GM12878 (cell line): ENCODE results near the gene CLEC7A. TPM values are rescaled to one million over a fixed set of nuclear protein-coding genes. Genes with fewer than 3 reads are reported as not detected.

Experiments
- ATAC-seq: fragments of 200-7000 bp; cut with Tn5 transposase; 3 replicates; pipeline ENCODE4 v1.9.1; 2020; ENCODE audit warnings: mild to moderate bottlenecking, moderate library complexity
- BruUV-seq: library from RNA; stranded (reverse); fragments of 400-500 nt; replicated peaks from 2 replicates; lab custom pipeline; 2021; lab: Mats Ljungman, UMichigan
- CTCF ChIA-PET: fragments of 300-600 bp; sonication (Branson Sonifier 250); formaldehyde crosslinking; extraction: SDS; loops from one replicate; lab custom pipeline; 2021; ENCODE audit warnings: inconsistent platforms; lab: Yijun Ruan, JAX
- POLR2A ChIA-PET: fragments of 350-600 bp; formaldehyde crosslinking; extraction: SDS; loops from one replicate; lab custom pipeline; 2021; ENCODE audit warnings: inconsistent platforms; lab: Charles Lee
- RAD21 ChIA-PET: fragments of 300-600 bp; sonication (Branson Sonifier 250); formaldehyde crosslinking; loops from one replicate; lab custom pipeline; 2023; ENCODE audit warnings: antibody characterized with exemption; ENCODE audit not compliant: unreplicated experiment; lab: Charles Lee
- SMC1A ChIA-PET: fragments of 300-600 bp; sonication (Branson Sonifier 250); formaldehyde crosslinking; loops from one replicate; lab custom pipeline; 2023; ENCODE audit not compliant: unreplicated experiment, uncharacterized antibody; lab: Charles Lee
- DNase-seq: peaks from one replicate; pipeline ENCODE4 v3.0.0-alpha.2; 2011; ENCODE audit warnings: low read depth, low spot score
- FAIRE-seq: peaks from 3 replicates; lab custom pipeline; 2011; peaks lifted over from hg19 to GRCh38; lab: Jason Lieb, UNC
- H2AFZ ChIP-seq: 2 replicates; pipeline ENCODE4 v1.6.0; 2011; ENCODE audit warnings: low read depth, low read length, control low read depth; ENCODE audit not compliant: control insufficient read depth
- H3K27ac ChIP-seq: 2 replicates; pipeline ENCODE4 v1.5.1; 2011; ENCODE audit warnings: control low read depth; ENCODE audit not compliant: control insufficient read depth, insufficient read depth
- H3K27me3 ChIP-seq, 2 experiments: replicated peaks in 1 of 2; 2 replicates each; pipeline versions ENCODE4 v1.6.0 to v1.6.1; 2011; ENCODE audit warnings: low read length in 1 of 2; ENCODE audit not compliant: control insufficient read depth in 2 of 2, insufficient read depth in 2 of 2
- H3K36me3 ChIP-seq, 2 experiments: 2 replicates each; pipeline ENCODE4 v1.5.1; 2011; ENCODE audit warnings: low read length in 1 of 2; ENCODE audit not compliant: control insufficient read depth in 2 of 2, insufficient read depth in 2 of 2
- H3K4me1 ChIP-seq: 2 replicates; pipeline ENCODE4 v1.6.1; 2011; ENCODE audit warnings: mild to moderate bottlenecking, low read length, moderate library complexity, mixed read lengths; ENCODE audit not compliant: control insufficient read depth, insufficient read depth
- H3K4me2 ChIP-seq: 2 replicates; pipeline ENCODE4 v1.6.0; 2011; ENCODE audit warnings: control low read depth; ENCODE audit not compliant: control insufficient read depth, insufficient read depth
- H3K4me3 ChIP-seq: fragments of 200-600 bp; sonication (generic); 2 replicates; pipeline ENCODE4 v1.5.1; 2016
- H3K79me2 ChIP-seq: 2 replicates; pipeline ENCODE4 v1.6.0; 2011; ENCODE audit warnings: low read length; ENCODE audit not compliant: control insufficient read depth, insufficient read depth
- H3K9ac ChIP-seq: 2 replicates; pipeline ENCODE4 v1.8.0; 2011; ENCODE audit warnings: low read length, control low read depth, mixed read lengths; ENCODE audit not compliant: control insufficient read depth, insufficient read depth
- H3K9me3 ChIP-seq: replicated peaks from 3 replicates; pipeline ENCODE4 v1.5.1; 2011; ENCODE audit warnings: mild to moderate bottlenecking, low read length; ENCODE audit not compliant: control insufficient read depth, insufficient read depth
- H4K20me1 ChIP-seq: 2 replicates; pipeline ENCODE4 v1.6.0; 2011; ENCODE audit not compliant: control insufficient read depth, insufficient read depth
- CBX5 ChIP-seq: sonication (generic); IDR thresholded peaks from 2 replicates; pipeline ENCODE4 v1.6.1; 2016; ENCODE audit warnings: low read depth, moderate library complexity, mild to moderate bottlenecking, inconsistent platforms
- HDAC6 ChIP-seq: fragments of 200-600 bp; sonication (generic); IDR thresholded peaks from one replicate; pipeline ENCODE4 v1.8.0; 2017; ENCODE audit warnings: antibody characterized with exemption; ENCODE audit not compliant: unreplicated experiment
- HDGF ChIP-seq: fragments of 450-650 bp; IDR thresholded peaks from 2 replicates; pipeline ENCODE4 v1.6.1; 2016; ENCODE audit warnings: antibody characterized with exemption
- MEF2B ChIP-seq: fragments of 450-650 bp; IDR thresholded peaks from 2 replicates; pipeline ENCODE4 v1.6.1; 2018; ENCODE audit warnings: mild to moderate bottlenecking, moderate library complexity; ENCODE audit not compliant: partially characterized antibody, poor library complexity, severe bottlenecking
- NFIC ChIP-seq: IDR thresholded peaks from 2 replicates; pipeline ENCODE4 v1.6.1; 2012; ENCODE audit warnings: low read depth, mild to moderate bottlenecking, inconsistent platforms, low read length, moderate library complexity
- RBBP5 ChIP-seq: fragments of 200-600 bp; sonication (generic); conservative IDR thresholded peaks from 2 replicates; pipeline ENCODE4 v1.6.1; 2016
- RCOR1 ChIP-seq: conservative IDR thresholded peaks from 2 replicates; pipeline ENCODE4 v1.6.1; 2012; ENCODE audit warnings: low read depth, low read length, improper control_type of control experiment
- SIN3A ChIP-seq: IDR thresholded peaks from 2 replicates; pipeline ENCODE4 v1.6.1; 2012; ENCODE audit warnings: low read depth, low read length, improper control_type of control experiment
- SMAD5 ChIP-seq: IDR thresholded peaks from 2 replicates; pipeline ENCODE4 v1.6.1; 2016; ENCODE audit warnings: antibody characterized with exemption, low read depth
- SUPT20H ChIP-seq: IDR thresholded peaks from 2 replicates; pipeline ENCODE4 v1.6.1; 2011; ENCODE audit warnings: low read depth, mild to moderate bottlenecking, low read length, moderate library complexity, borderline replicate concordance; ENCODE audit not compliant: control insufficient read depth
- WRNIP1 ChIP-seq: IDR thresholded peaks from 2 replicates; pipeline ENCODE4 v1.6.1; 2011; ENCODE audit warnings: low read depth, low read length, improper control_type of control experiment, borderline replicate concordance
- ZBED1 ChIP-seq: IDR thresholded peaks from 2 replicates; pipeline ENCODE4 v1.6.1; 2016; ENCODE audit warnings: borderline replicate concordance
- ZNF274 ChIP-seq: IDR thresholded peaks from one replicate; pipeline ENCODE4 v1.8.0; 2011; ENCODE audit not compliant: insufficient read length, insufficient read depth
- ZNF622 ChIP-seq: fragments of 450-650 bp; IDR thresholded peaks from 2 replicates; pipeline ENCODE4 v1.6.1; 2017; ENCODE audit warnings: mild to moderate bottlenecking, inconsistent platforms
- WGBS: methylation state at CpG from one replicate; pipeline ENCODE4 v1.1.6; 2016; ENCODE audit warnings: low lambda C conversion rate; ENCODE audit not compliant: insufficient replicate concordance, insufficient coverage; ENCODE audit errors: missing lambda C conversion rate; 5-methylcytosine and 5-hydroxymethylcytosine counted together
- in situ Hi-C: fragments of 300-500 bp; cut with MboI; formaldehyde crosslinking; loops from 9 replicates; pipeline ENCODE4 v1.14.3; 2018; ENCODE audit warnings: mixed read lengths
- intact Hi-C: fragments of 100-400 bp; cut with micrococcal nuclease; formaldehyde crosslinking; loops from one replicate; pipeline ENCODE4 v1.14.2; 2022; ENCODE audit not compliant: unreplicated experiment
- polyA plus RNA-seq, 11 experiments: library from polyadenylated mRNA; depleted of rRNA in 4 of 11; unstranded in 6 of 11; stranded (reverse) in 5 of 11; fragments of >200 nt; fragmentation: Nextera tagmentation in 4 of 11; fragmentation: Illumina TruSeq in 1 of 11; extraction: Ambion mirVana in 4 of 11; extraction: Trizol in 1 of 11; gene quantifications; 1 replicate in 1 of 11; 2 replicates in 10 of 11; pipeline versions ENCODE4 v1.2.1 to v1.2.3, GENCODE V29; 2011 to 2016; ENCODE audit warnings: inconsistent platforms in 2 of 11, missing spikeins in 2 of 11, low read depth in 1 of 11
- total RNA-seq, 4 experiments: library from RNA; depleted of rRNA in 3 of 4; stranded (reverse); fragments of >200 nt in 3 of 4; fragmentation: Illumina TruSeq in 1 of 4; extraction: Trizol in 1 of 4; gene quantifications; 2 replicates each; pipeline versions ENCODE4 v1.2.1 to v1.2.3, GENCODE V29; 2013 to 2021
- TF ChIP-seq, protein P1 (sequence below): IDR thresholded peaks from 2 replicates; pipeline ENCODE4 v1.6.1; 2012; ENCODE audit warnings: low read length, inconsistent platforms
- TF ChIP-seq, protein P2 (sequence below): fragments of 450-650 bp; IDR thresholded peaks from 2 replicates; pipeline ENCODE4 v1.6.1; 2017; ENCODE audit warnings: mild to moderate bottlenecking, moderate library complexity

CLEC7A gene
- total and polyA plus RNA-seq, 10 of the 15 experiments (the other 5 are each of a cell fraction or from before 2014, with no cell fraction given), result not detected

DNA sequence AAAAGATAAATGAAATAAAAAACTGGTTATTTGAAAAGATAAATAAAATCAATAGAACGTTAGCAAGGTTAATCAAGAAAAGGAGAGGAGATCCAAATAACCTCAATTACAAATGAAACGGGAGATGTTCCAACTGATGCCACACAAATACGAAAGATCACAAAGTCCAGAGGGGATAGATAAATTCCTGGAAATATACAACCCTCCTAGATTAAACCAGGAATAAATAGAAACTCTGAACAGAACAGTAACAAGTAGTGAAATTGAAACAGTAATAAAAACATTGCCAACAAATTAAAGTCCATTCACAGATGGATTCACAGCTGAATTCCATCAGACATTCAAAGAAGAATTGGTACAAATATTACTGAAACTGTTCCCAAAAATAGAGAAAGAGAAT, 43.6 kb downstream of the CLEC7A start:
- DNase-seq (no peak), ATAC-seq (no peak)
- 52% methylated on average over 3 of the region's 3 CpGs for WGBS
- Histone ChIP-seq H3K4me3 (no peak overlapping the region), H2AFZ (no peak overlapping the region), H3K27ac (no peak overlapping the region), H3K79me2 (no peaks in the 10 kb centered on the region), H3K27me3 (no peaks in the 10 kb centered on the region), H3K36me3 (no peaks in the 10 kb centered on the region), H3K9ac (no peak overlapping the region), H3K4me2 (no peak overlapping the region), H3K4me1 (peaks cover 8% of the 10 kb centered on the region)
- no TSS peak for BruUV-seq
- ChIA-PET SMC1A (no interaction called here), POLR2A (no interaction called here), CTCF (no interaction called here)
- in situ Hi-C loops (no loop called here), intact Hi-C loops (no loop called here)
- no peak for TF ChIP-seq NFIC
- TF ChIP-seq ZNF622, result no peak
- TF ChIP-seq WRNIP1, result no peak
- no peak for TF ChIP-seq ZNF274
- TF ChIP-seq HDAC6, result no peak
- no peak for TF ChIP-seq CBX5
- TF ChIP-seq HDGF, result no peak
- no peak for TF ChIP-seq SMAD5
- TF ChIP-seq, protein P1, sequence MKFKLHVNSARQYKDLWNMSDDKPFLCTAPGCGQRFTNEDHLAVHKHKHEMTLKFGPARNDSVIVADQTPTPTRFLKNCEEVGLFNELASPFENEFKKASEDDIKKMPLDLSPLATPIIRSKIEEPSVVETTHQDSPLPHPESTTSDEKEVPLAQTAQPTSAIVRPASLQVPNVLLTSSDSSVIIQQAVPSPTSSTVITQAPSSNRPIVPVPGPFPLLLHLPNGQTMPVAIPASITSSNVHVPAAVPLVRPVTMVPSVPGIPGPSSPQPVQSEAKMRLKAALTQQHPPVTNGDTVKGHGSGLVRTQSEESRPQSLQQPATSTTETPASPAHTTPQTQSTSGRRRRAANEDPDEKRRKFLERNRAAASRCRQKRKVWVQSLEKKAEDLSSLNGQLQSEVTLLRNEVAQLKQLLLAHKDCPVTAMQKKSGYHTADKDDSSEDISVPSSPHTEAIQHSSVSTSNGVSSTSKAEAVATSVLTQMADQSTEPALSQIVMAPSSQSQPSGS, result no peak
- TF ChIP-seq, protein P2, sequence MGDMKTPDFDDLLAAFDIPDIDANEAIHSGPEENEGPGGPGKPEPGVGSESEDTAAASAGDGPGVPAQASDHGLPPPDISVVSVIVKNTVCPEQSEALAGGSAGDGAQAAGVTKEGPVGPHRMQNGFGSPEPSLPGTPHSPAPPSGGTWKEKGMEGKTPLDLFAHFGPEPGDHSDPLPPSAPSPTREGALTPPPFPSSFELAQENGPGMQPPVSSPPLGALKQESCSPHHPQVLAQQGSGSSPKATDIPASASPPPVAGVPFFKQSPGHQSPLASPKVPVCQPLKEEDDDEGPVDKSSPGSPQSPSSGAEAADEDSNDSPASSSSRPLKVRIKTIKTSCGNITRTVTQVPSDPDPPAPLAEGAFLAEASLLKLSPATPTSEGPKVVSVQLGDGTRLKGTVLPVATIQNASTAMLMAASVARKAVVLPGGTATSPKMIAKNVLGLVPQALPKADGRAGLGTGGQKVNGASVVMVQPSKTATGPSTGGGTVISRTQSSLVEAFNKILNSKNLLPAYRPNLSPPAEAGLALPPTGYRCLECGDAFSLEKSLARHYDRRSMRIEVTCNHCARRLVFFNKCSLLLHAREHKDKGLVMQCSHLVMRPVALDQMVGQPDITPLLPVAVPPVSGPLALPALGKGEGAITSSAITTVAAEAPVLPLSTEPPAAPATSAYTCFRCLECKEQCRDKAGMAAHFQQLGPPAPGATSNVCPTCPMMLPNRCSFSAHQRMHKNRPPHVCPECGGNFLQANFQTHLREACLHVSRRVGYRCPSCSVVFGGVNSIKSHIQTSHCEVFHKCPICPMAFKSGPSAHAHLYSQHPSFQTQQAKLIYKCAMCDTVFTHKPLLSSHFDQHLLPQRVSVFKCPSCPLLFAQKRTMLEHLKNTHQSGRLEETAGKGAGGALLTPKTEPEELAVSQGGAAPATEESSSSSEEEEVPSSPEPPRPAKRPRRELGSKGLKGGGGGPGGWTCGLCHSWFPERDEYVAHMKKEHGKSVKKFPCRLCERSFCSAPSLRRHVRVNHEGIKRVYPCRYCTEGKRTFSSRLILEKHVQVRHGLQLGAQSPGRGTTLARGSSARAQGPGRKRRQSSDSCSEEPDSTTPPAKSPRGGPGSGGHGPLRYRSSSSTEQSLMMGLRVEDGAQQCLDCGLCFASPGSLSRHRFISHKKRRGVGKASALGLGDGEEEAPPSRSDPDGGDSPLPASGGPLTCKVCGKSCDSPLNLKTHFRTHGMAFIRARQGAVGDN, result no peak
- no peak for TF ChIP-seq RCOR1
- TF ChIP-seq MEF2B, result no peak
- TF ChIP-seq ZBED1, result no peak
- TF ChIP-seq SIN3A, result no peak
- TF ChIP-seq SUPT20H, result no peak
- TF ChIP-seq RBBP5, result no peak
- TF ChIP-seq, all 136 proteins: peak for 0
- FAIRE-seq, result no peak
- H3K9me3 ChIP-seq, result peaks cover 2% of the 10 kb centered on the region; the same call in 2 of the 3 replicates
- RAD21 ChIA-PET, result no interaction called here
- H4K20me1 ChIP-seq, result no peaks in the 10 kb centered on the region
